Measurements from ENCODE around the gene RPS3.

RPS3 gene

DNA sequence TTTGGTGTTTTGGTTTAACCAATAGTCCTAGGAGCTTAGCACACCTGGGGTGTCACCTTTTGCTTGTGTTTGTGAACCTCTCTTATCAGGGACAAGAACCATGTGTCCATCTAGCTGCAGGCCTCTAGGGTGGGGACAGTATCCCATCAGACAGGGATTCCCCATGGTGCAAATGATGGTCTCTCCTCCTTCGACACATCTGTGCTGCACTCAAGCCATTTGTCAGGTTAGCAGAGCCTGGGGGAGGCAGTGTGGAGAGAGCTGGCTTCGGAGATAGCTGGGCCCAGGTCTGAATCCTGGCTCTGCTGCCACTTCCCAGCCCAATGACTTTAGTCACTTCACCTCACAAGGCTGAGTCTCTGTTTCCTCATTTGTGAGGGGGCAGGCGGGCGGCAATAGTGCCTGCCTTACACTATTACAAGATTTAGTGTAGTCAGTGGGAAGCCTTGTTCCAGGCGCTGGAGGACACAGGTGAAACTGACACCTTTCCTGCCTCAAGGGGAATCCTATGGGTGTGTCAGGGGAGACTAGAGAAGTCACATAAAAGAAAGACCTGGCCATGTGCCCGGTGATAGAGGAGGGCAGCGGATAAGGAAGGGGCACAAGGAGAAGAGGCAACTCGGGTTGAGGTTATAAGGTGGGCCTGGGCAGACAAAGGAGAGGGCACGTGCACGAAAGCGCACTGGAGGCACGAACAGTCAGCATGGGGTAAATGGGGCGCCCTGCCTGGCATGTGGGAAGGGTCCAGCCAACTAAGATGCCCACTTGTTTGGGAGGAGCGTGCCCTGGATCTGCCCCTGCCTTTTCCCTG, 21.1 kb downstream of the RPS3 start:
- no peak for DNase-seq

DNA sequence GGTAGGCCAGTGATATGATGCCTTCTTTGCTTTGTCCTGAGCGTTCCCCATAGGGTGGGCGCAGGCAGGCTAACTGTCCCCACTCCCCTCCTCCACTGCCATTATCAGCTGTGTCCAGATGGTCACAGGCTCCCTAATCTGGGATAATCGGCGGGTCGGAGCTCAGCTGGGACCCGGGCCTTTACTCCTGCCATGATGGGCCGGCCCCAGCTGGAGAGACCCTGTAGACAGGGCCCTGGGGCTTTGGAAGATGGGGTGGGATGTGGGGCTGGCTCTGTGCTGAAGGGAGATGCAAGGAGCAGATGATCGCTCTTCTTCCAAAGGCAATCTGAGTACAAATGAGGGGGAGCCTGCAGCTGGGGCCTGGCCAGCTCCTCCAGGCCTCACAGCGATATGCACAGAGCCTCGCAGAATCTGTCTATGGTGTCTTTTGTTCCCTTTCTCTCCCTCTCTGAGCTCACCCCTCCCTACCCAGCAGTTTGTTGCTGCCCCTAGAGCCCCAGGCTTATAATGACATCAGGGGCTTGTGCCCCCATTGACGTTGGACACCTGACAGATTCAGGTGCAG, 21.8 kb downstream of the RPS3 start:
- no peak for DNase-seq

DNA sequence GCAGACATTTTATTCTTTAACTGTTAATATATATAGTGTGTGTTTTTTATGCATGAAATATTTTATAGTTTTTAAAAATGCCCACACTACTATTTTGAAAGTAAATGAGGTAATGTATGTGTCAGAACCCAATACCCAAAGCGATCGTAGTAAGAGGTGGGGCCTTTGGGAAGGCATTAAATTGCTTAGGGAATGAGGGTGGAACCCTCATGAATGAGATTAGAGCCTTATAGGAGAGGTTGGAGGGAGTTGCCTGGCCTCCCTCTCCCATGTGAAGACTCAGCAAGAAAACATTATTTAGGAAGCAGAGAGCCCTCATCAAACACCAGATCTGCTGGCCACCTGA, 22.6 kb downstream of the RPS3 start:
- no peak for DNase-seq

DNA sequence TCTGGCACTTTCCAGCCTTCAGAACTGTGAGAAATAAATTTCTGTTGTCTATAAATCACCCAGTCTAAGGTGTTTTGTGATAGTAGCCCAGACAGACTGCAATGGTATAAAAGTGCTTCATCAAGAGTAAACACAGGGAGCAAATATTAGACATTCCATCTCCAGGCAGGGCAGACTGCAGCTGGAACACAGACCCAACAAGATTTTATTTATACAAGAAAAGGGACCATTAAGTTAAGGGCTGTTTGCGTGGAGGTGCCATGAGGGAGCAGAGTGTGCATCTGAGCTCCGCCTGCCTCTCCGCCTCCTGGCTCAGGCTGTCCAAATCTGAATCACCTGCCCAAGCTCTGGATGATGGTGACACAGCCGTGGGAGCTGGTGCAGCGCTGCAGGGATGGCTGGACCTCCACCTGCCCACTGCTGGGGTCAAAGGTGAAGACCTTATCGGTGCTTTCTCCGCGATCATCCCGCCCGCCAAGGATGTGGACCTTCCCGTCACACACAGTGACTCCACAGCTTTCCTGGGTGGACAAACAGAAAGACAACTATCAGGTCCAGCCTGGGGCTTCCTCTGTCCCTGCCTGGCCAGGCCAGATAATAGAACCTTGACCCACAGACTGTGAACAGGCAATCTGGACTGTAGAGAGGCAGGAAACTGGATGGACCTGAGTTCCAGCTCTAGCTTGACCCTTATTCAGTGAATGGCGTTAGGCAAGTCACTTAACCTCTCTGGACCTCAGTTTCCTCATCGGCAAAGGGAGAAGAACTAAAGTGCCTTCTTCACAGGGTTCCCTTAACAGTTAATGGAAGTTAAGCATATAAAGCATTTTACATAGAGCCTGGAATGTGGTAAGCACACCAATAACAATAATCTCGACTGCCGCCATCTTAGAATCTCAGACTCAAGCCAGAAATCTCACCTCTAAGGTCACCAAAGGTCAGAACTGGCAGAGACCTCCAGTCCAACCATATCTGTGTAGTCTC, 23.2 kb downstream of the RPS3 start:
- DNase-seq = no peak

DNA sequence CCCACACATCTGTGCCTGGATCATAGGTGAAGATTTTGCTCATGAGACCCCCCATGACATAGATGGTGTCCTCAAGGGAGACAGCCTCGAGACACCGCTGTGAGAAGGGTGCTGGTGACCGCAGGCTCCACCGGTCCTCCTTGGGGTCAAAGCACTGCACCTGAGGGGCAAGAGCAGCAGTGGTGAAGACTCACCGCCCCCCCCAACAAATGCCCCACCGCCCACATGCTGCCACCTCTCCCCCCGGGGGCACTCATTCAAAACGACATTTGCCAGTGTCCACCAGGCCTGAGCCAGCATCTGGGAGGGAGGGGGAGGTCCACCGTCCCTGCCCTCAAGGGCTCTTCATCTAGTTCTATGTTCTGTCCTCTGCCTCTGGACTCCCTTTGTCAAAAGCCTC, 24.4 kb downstream of the RPS3 start:
- DNase-seq = no peak

DNA sequence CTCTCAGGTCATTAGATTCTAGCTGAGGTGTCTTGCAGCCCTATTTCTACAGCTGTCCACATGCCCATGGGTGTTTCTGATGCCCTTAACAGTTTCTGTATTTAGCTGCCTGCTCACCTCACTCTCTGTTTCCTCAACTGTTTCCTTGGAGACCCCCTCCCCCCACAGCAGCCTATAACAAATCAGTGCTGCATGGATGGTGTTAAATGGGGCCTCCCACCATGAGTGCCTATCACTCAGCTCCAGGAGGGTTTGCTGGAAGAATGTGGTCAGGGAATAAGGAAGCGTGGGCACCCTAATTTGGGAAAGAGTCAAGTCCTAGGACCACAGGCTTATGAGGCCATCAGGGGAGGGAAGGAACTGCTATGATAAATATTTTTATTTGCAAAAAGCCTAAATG, 25.1 kb downstream of the RPS3 start:
- peak in 1 of 4 experiments; percentile 8 for DNase-seq

DNA sequence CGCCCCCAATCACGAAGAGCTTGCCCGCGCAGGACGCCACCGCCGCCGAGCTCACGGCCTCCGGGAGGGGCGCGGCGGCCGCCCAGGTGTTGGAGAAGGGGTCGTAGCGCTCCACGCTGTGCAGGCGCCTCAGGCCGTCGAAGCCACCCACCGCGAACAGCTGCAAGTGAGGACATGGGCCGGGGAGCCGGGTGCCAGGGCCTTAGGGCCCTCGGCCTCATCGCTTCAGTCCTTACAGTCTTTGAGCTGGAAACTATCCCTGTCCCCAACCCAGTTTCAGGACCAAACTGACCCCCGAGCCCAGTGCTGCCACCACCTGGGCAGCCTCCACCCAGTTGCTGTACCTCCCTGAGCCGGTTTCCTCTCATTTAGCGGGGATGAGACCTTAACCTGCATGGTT, 26.1 kb downstream of the RPS3 start:
- no peak for DNase-seq

DNA sequence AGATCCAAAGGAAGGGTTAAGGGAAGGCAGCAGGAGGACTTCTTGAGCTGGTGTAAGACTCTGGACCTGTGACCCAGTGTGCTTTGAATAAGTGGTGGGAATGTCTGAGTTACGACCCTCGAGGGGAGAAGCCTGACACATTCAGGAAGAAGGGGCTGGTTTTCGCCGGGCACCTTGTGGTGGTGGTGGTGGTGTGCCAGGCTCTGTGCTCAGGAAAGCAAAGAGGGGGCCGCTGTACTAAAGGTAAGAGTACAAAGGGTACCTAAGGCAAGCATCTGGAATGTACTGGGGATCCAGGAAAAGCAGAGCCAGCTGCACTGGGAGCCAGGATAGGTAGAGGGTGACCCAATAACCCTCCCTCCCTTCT, 27.4 kb downstream of the RPS3 start:
- no peak for DNase-seq

DNA sequence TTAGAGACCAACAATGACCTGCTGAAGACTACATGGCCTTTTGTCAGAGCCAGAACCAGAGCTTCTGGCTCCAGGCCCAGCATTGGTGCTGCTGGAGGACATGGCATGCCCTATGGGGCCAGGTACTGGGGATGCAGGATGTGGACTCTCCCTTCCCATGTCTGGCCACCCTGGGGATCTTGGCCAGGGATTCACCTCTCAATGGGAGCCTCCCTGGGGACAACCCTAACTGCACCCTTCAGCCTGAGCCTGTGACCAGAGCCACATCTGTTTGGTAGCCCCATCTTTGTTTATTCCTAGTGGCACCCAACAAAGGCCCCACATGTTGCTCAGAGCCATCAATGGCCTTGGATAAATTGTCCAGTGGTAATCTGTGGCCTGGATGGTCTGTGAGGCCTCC, 27.9 kb downstream of the RPS3 start:
- DNase-seq = no peak

DNA sequence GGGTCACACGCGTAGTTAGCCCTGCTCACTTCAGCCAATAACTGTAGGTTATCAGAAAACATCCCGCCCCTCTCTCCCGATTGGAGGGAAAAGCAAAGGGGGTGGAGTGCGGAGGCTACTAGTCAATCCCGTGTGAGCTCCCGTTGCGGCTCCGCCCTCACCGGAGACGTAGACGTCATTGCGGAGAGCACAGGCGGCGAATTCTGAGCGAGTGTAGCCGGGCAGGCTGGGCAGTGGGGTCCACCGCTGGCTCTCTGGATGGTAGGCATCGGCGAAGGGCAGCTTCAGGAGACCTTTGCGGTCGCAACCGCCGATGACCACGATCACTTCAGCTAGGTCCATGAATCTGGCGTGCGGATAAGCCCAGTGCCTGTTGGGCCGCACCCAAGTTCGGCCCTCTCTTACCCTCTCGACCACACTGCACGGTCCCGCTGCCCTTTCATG, 29.0 kb downstream of the RPS3 start:
- peak; percentile 56 to 85 (median 72) for DNase-seq

DNA sequence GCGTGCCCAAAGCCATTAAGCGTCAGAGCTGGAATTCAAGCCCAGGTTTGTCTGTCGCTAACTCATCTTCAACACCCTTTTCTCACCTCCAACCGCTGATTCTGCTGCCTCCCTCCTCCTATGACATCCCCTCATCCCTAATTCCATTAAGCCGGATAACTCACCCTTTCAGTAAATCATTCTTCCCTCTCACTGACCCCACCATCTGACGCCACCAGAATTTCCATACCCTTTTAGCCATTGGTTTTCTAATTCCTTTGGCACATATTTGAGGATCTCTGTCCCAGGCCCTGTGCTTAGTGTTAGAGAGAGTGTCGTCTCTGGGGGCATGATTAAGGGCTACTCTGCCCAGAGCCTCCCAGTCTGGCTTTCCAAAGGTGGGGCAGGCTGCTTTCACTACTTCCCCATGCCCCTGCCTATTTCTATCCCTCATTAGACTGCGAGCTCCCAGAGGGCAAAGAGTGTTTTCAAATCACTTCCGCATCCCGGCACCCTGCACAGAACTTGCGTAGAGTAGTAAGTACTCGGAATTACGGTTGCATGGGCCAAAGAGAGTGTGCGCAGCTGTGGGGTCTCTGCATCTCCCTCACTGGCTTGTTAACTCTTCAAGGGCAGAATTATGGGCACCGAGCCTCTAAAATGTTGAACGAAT, 29.8 kb downstream of the RPS3 start:
- DNase-seq = no peak

DNA sequence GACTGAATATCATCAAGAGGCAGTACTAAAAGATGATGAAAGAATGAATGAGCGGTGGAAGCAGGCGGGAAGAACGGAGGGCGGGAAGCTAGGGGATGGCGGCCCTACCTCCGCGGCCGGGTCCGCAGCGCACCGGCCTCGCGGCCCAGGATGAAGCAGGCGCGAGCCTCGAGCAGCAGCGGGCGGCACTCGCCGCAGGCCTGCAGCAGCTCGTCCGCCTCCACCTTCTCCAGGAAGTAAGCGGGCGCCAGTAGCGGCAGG, 30.3 kb downstream of the RPS3 start:
- DNase-seq = no peak

DNA sequence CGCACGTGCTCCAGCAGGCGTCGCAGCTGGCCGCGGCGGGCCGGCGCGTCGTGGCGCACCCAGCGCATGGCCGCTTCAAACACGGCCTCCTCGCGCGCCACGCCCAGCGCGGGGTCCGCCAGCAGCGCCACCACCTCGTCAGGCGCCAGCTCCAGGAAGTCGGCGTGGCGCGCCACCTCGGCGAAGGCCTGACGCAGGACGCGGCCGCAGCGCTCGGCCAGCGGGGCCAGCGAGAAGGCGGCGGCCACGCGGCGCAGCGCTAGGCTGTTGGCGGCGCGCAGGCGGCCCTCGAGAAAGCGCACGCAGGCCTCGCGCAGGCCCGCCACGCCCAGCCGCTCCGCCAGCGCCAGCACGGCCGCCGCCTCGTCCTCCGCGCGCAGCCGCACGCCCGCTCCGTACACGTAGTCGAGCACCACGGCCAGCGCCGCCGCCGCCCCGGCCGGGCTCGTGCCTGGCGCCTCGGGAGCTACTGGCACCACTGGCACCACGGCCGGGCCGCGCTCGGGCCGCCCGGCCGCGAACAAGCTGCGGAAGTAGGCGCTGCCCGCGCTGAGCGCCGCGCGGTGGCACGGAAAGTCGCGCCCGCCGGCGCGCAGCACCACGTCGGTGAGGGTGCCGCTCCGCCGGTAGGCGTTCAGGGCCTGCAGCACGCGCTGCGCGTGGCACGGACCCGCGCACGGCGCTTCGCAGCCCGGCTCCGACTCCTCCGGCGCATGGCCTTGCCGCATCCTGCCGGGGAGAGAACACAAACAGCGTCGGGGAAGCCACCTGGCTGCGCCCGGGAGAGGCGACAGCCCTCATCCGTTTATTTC, 30.8 kb downstream of the RPS3 start:
- peak; percentile 79 to 93 (median 83) for DNase-seq

DNA sequence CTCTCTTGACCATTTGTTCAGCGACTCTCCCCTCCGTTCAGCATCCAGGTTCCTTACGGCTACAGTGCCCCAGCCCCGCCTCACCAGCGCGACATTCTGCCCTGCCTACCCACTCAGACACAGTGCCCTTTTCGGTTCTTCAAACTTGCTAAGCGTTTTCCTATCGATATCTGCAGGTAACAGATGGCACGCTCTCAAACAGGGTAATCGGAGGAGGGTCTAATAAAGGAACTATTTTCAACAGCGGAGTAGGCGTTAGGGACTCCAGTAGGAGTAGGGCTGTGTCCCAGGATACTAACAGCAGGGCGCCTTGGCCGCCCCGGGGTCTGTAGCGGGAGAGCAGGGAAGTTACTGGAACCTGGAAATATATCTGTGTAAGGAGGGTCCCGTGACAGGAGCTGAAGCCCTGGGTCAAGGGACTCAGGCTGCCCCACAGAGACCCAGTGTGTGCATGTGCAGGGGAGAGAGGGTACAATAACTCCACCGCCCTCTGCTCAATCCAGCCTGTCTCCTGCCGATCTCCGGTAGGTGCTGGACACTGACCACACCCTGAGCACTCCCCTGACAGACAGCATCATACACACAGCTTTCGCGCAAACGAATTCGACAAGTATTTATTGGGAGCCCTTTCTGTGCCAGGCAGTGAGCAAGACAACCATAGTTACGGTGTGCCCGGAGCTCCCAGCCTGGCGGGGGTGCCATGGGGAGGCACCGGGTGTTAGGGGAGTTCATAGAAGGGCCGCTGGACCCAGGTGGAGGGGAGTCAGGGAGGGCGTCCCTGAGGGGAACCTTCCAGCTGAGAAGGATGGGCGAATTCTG, 31.6 kb downstream of the RPS3 start:
- DNase-seq = no peak

DNA sequence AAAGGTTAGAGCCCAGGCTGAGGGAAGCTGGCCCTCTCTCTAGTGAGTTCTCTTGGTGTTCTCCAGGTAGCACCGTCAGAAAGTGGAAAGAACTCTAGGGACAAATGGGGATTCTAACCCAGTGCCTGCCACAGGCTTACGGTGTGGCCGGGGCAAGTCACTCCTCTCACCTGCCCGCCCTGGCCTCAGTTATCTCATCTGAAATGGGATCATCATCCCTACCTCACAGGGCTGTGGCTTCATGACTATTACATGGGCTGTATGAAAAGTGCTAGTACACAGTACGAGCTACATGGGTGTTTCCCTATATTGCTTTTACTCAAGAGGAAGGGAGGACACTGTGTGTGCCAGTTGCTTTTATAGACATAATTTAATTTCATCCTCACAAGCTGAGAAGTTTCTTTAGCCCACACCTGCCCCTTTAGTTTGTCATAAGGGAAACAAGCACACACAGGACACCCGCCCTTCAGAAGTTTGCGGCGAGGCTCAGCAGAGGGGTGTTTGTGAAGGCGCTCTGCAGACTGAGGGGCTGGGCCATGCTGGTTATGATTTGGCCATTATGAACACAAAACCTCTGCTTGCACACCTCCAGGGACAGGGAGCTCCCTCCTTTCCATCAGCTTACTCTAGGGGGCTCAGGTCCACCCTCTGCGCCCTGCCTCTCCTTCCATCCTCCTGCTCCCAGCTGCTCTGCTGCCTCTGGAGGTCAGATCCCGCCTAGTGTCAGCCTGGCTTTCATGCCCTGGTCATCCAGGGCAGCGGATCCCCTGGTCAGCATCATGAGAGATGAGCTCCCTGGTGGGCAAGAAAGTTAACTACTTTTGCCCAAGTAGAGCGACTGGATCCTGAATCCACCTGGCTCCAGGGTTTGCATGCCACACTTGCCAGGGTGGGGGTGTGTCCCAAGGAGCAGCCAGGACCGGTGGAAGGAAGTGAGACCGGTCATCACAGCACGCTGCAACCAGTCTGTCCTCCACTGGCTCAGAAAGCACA, 32.5 kb downstream of the RPS3 start:
- no peak for DNase-seq

DNA sequence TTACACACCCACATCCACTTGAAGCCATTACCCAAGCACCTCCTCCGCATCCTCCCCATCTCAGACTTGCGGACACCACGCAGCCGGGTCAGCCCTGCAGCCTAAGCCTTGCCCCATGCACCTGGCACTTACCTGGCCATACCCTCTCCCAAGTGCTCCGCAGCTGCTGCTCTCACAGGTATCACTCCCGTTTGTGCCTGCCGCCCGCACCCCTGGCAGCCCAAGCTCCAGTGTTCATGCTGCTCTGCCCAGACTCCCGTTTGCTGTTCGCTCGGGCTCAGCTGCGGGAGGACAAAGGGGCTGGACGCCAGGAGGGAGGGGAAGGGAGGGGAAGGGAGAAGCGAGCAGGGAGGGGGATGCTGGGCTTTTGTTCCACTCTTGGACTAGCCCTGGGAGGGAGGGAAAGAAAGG, 33.6 kb downstream of the RPS3 start, which contains the start of gene KLHL35:
TSS of gene KLHL35 (minus strand) at position 293 of the 411 bp plus-strand sequence. CDS start 2,574 bp downstream, outside the sequence.
- no peak for DNase-seq

DNA sequence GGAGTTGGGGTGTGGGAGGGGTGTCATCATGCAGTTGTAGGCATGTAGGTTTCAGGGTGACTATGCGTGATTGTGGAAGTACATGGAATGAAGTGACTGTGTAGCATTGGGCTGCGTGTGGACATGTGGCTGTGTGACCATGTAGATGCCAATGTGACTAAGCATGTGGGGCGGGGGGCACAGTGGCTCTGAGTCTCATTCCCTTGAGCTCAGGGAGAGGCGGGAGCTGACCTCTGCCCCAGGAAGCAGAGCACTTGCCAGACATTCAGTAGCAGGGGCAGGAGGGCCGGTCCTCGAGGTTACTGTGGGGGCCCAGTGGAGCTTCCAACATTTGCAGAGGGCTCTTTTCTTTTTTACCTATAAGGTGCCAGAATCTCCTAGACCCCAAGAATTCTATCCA, 34.1 kb downstream of the RPS3 start:
- no peak for DNase-seq

DNA sequence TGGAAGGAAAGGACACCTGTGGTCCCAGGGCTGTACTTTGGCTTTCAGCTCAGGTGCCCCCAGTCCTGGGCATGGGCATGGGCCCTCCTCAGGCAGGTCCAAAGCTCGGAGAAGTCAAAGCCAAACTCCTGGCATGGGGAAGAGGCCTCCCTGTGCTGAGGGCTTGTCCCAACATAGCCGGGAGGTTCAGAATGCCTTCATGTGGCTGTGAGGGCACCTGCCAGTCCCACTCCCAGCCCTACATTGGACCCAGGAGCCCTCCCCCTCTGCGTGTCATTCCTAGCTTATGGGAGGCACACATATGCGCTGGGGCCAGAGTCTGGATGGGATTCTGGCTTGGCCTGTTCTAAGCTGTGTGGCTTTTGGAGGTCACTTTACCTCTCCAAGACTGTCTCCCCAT, 34.7 kb downstream of the RPS3 start:
- DNase-seq = no peak

DNA sequence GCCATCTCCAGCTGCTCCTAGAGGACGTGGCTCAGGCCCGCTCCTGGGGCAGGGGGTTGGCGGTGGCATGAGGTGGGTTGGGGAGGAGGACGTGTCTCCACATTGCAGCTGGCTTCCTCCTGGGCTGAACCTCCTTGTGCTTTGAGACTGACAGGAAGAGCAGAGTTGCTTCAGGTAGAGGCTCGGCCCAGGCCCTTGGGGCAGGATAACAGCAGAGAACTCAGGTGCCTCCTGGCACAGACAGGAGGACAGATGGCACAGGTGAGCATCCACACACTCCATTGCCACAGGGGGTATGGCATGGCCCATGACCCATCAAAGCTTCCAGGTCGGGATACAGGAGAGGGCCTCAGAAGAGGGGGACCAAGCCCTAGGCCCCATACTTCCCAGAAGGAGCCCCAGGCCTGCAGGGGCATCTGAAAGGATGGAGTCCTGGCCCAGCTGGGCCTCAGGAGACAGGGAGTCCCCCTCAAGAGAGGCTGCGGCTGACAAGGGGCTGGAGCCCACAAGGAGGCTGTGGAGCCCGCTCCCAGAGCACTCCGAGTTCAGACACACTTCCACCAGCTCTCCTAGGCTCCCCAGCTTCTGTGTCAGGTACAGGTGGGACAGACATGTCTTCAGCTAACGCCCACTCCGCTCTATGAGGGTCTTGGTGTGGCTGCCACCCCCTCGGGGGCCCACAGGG, 35.7 kb downstream of the RPS3 start:
- DNase-seq = no peak

Measured in suppressor macrophage (primary cell).